Stimulated activated CD4-positive, alpha-beta T cell treated with anti-CD3 and anti-CD28 coated beads, Interleukin-15, amount 100 ng/mL, for 24 hours (primary cell): ENCODE measurements around the gene CCT8L2.
"Not testable (repeated sequence)": the region's sequence is repeated elsewhere in the genome, so short reads cannot be mapped to it uniquely, and the experiment has no call there.

Source experiments
- DNase-seq: peaks from one replicate; pipeline ENCODE4 v3.0.0-alpha.2; 2020

CCT8L2 gene

DNA sequence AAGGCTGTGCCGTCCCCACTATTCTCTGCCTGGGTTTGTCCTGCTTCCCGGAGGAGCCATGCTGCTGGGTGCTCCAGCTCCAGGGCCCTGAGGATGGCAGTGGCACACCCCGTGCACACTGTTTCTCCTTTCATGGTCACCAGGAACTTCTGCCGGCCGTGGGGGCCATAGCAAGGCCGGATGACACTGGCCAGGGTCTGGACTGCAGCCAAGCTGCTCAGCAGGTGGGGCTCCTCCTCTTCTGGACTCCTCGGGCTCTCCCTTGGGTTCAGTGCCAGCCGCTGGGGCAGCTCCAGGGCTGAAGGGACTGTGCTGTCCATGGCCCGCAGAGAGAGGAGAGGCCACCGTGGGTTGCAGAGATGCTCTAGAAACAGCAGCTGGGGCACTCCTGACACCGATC is 379 bp downstream of the CCT8L2 start:
- not testable (repeated sequence) for DNase-seq

GRCh38 chr22:16591136-16591535 is 1.5 kb downstream of the CCT8L2 start:
- not testable (repeated sequence) for DNase-seq

- DNase-seq, result no peak
These were observed 5.6 kb downstream of the CCT8L2 start for GRCh38 chr22:16586991-16587390.

GRCh38 chr22:16586170-16586569 is 6.4 kb downstream of the CCT8L2 start:
- DNase-seq, result no peak

GRCh38 chr22:16580872-16581271 is 11.7 kb downstream of the CCT8L2 start:
- DNase-seq, result not testable (repeated sequence)

DNA sequence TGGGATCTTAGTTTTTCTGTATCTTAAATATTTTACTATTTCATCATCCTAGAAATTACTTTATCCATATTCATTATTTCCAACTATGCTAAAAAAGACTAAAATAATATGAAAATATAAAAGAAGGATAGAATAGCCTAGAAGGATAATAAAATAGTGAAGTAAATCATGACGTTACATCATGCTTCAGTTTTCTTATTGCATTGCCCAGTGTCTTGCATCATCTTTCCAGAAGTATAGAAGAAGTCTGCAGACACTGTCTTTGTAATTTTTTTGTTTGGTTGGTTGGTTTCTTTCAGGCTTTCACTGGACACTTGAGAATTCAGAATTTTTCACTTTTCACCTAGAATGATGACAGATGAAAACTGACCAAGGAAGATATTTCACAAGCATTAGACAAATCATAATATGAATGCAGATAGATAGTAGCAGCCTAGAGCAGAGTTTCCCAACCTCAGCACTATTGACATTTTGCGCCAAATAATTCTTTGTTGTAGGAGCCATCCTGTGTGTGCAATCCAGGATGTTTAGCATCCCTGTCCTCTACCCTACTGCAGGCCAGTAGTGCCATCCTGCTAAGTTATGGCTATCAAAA is 23.3 kb downstream of the CCT8L2 start:
- not testable (repeated sequence) for DNase-seq

DNA sequence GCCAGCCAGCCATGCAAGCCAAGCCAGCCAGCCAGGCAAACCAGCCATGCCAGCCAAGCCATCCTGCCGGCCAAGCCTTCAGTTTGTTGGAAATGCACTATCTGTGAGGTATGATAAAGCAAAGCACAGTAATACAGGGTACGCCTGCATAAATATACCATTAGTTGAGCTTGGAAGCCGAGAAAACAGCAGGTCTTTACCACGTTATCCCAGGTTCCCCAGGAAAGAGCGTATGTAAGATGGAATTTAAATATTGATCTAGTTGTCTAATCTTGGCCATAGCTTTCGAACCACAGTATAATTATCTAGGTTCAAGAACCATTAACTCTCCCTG is 24.2 kb downstream of the CCT8L2 start:
- no peak for DNase-seq

GRCh38 chr22:16567617-16568424 is 24.8 kb downstream of the CCT8L2 start:
- DNase-seq, result not testable (repeated sequence)

DNA sequence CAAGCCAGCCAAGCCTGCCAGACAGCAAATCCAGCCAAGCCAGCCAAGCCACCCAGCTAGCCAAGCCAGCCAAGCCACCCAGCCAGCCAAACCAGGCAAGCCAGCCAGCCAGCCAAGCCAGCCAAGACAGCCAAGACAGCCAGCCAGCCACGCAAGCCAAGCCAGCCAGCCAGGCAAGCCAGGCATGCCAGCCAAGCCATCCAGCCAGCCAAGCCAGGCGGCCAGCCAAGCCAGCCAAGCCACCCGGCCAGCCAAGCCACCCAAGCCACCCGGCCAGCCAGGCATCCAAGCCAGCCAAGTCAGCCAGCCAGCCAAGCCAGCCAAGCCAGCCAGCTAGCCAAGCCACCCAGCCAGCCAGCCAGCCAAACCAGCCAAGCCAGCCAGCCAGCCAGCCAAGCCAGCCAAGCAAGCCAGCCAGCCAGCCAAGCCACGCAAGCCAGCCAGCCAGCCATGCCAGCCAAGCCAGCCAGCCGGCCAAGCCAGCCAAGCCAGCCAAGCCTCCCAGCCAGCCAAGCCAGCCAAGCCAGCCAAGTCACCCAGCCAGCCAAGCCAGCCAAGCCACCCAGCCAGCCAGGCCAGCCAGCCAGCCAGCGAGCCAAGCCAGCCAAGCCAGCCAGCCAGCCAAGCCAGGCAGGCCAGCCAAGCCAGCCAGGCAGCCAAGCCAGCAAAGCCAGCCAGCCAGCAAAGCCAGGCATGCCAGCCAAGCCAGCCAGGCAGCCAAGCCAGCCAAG is 26.0 kb downstream of the CCT8L2 start:
- DNase-seq, result not testable (repeated sequence)

DNA sequence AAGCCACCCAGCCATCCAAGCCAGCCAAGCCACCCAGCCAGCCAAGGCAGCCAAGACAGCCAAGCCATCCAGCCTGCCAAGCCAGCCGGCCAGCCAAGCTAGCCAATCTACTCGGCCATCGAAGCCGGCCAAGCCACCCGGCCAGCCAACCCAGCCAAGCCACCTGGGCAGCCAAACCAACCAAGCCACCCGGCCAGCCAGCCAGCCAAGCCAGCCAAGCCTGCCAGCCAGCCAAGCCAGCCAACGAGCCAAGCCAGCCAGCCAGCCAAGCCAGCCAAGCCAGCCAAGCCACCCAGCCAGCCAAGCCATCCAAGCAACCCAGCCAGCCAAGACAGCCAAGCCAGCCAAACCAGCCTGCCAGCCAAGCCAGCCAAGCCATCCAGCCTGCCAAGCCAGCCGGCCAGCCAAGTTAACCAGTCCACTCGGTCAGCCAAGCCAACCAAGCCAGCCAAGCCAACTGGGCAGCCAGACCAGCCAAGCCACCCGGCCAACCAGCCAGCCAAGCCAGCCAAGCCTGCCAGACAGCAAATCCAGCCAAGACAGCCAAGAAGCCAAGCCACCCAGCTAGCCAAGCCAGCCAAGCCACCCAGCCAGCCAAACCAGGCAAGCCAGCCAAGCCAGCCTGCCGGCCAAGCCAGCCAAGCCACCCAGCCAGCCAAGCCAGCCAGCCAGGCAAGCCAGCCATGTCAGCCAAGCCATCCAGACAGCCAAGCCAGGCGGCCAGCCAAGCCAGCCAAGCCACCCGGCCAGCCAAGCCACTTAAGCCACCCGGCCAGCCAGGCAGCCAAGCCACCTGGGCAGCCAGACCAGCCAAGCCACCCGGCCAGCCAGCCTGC is 26.8 kb downstream of the CCT8L2 start:
- DNase-seq, result not testable (repeated sequence)

- not testable (repeated sequence) for DNase-seq
These were observed 27.6 kb downstream of the CCT8L2 start for GRCh38 chr22:16564837-16565584.

DNA sequence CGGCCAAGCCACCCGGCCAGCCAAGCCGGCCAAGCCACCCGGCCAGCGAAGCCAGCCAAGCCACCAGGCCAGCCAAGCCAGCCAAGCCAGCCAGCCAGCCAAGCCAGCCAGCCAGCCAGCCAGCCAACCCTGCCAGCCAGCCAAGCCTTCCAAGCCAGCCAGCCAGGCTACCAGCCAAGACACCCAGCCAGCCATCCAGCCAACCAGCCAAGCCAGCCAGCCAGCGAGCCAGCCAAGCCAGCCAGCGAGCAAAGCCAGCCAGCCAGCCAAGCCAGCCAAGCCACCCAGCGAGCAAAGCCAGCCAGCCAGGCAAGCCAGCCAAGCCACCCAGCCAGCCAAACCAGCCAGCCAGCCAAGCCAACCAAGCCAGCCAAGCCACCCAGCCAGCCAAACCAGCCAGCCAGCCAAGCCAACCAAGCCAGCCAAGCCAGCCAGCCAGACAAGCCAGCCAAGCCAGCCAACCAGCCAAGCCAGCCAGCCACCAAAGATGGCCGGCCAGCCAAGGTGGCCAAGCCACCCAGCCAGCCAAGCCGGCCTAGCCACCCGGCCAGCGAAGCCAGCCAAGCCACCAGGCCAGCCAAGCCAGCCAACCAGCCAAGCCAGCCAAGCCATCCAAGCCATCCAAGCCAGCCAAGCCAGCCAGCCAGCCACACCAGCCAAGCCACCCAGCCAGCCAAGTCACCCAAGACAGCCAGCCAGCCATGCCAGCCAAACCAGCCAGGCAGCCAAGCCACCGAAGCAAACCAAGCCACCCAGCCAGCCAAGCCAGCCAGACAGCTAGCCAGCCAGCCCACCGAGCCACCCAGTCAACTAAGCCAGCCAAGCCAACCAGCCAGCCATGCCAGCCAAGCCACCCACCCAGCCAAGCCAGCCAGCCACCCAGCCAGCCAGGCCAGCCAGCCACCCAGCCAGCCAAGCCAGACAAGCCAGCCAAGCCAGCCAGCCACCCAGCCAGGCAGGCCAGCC is 28.8 kb downstream of the CCT8L2 start:
- DNase-seq, result no peak

DNA sequence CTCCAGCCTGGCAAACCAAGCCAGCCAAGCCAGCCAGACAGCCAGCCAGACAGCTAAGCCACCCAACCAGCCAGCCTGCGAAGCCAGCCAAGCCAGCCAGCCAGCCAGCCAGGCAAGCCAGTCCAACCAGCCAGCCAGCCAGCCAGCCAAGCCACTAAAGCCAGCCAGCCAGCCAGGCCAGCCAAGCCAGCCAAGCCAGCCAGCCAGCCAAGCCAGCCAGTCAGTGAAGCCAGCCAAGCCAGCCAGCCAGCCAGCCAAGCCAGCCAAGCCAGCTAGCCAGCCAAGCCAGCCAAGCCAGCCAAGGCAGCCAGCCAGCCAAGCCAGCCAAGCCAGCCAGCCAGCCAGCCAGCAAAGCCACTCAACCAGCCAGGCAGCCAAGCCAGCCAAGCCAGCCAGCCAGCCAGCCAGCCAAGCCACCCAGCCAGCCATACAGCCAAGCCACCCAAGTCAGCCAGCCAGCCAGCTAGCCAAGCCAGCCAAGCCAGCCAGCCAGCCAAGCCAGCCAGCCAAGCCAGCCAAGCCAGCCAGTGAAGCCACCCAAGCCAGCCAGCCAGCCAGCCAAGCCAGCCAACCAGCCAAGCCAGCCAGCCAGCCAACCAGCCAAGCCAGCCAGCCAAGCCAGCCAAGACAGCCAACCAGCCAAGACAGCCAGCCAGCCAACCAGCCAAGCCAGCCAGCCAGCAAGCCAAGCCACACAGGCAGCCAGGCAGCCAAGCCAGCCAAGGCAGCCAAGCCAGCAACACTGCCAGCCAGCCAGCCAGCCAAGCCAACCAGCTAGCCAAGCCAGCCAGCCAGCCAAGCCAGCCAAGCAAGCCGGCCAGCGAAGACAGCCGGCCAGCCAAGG is 29.7 kb downstream of the CCT8L2 start:
- no peak for DNase-seq

DNA sequence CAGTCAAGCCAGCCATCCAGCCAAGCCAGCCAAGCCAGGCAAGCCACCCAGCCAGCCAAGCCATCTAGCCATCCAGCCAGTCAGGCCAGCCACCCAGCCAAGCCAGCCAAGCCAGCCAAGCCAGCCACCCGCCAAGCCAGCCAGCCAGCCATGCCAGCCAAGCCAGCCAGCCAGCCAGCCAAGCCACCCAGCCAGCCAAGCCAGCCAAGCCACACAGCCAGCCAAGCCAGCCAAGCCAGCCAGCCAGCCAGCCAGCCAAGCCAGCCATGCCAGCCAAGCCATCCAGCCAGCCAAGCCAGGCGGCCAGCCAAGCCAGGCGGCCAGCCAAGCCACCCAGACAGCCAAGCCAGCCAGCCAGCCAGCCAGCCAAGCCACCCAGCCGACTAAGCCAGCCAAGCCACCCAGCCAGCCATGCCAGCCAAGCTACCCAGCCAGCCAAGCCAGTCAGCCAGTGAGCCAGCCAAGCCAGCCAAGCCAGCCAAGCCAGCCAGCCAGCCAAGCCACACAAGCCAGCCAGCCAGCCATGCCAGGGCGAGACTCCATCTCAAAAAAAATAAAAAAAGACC is 31.4 kb downstream of the CCT8L2 start:
- not testable (repeated sequence) for DNase-seq

- not testable (repeated sequence) for DNase-seq
These were observed 32.0 kb downstream of the CCT8L2 start for GRCh38 chr22:16560651-16561050.

- not testable (repeated sequence) for DNase-seq
These were observed 32.6 kb downstream of the CCT8L2 start for GRCh38 chr22:16559996-16560395.

GRCh38 chr22:16559056-16559955 is 33.3 kb downstream of the CCT8L2 start:
- DNase-seq, result no peak

GRCh38 chr22:16558376-16558945 is 34.1 kb downstream of the CCT8L2 start:
- DNase-seq, result not testable (repeated sequence)
